ENCODE data around the gene AGAP1. TPM values are rescaled to one million over a fixed set of nuclear protein-coding genes. Genes with fewer than 3 reads are reported as not detected.
"Not testable (repeated sequence)": the region's sequence is repeated elsewhere in the genome, so short reads cannot be mapped to it uniquely, and the experiment has no call there.

The AGAP1 gene
- polyA plus RNA-seq, 5 donors, result 14.7 to 19.2 (median 18.4) TPM

GRCh38 chr2:236120141-236120601 is 626.3 kb downstream of the AGAP1 start:
- no peak for DNase-seq

- no peak for DNase-seq
Observed at GRCh38 chr2:236120829-236121228, 627.0 kb downstream of the AGAP1 start.

GRCh38 chr2:236121546-236121945 is 627.7 kb downstream of the AGAP1 start:
- no peak for DNase-seq

GRCh38 chr2:236122236-236122635 is 628.4 kb downstream of the AGAP1 start:
- no peak for DNase-seq

GRCh38 chr2:236123716-236124115 is 629.9 kb downstream of the AGAP1 start:
- no peak for DNase-seq

- no peak for DNase-seq
Observed at GRCh38 chr2:236124182-236124893, 630.5 kb downstream of the AGAP1 start.

GRCh38 chr2:236125541-236125940 is 631.7 kb downstream of the AGAP1 start:
- DNase-seq, result no peak

GRCh38 chr2:236127010-236127409 is 633.2 kb downstream of the AGAP1 start:
- DNase-seq, result no peak

- no peak for DNase-seq
Observed at GRCh38 chr2:236128321-236128720, 634.5 kb downstream of the AGAP1 start.

- DNase-seq, result no peak
Observed at GRCh38 chr2:236129935-236130334, 636.1 kb downstream of the AGAP1 start.

GRCh38 chr2:236130349-236130998 is 636.6 kb downstream of the AGAP1 start:
- no peak for DNase-seq

- DNase-seq, result no peak
Observed at GRCh38 chr2:236131073-236131692, 637.3 kb downstream of the AGAP1 start.

GRCh38 chr2:236133410-236134012 is 639.7 kb downstream of the AGAP1 start:
- DNase-seq, result no peak

- DNase-seq, result no peak
Observed at GRCh38 chr2:236136538-236136937, 642.7 kb downstream of the AGAP1 start.

GRCh38 chr2:236137066-236137465 is 643.2 kb downstream of the AGAP1 start:
- DNase-seq, result no peak

- DNase-seq, result not testable (repeated sequence)
Observed at GRCh38 chr2:236141616-236142015, 647.8 kb downstream of the AGAP1 start.

GRCh38 chr2:236143811-236144210 is 650.0 kb downstream of the AGAP1 start:
- DNase-seq, result no peak

- no peak for DNase-seq
Observed at GRCh38 chr2:236146436-236146835, 652.6 kb downstream of the AGAP1 start.

GRCh38 chr2:236155406-236155805 is 661.6 kb downstream of the AGAP1 start:
- no peak for DNase-seq

GRCh38 chr2:236156095-236156859 is 662.4 kb downstream of the AGAP1 start:
- DNase-seq, result no peak

GRCh38 chr2:236156860-236157194 is 663.0 kb downstream of the AGAP1 start:
- no peak for DNase-seq

GRCh38 chr2:236157366-236157765 is 663.5 kb downstream of the AGAP1 start:
- DNase-seq, result no peak
